Nephron (organoid): ENCODE measurements around the gene KIF5B.
"Not testable (repeated sequence)": the region's sequence is repeated elsewhere in the genome, so short reads cannot be mapped to it uniquely, and the experiment has no call there.

ENCODE experiments used
- H3K27ac Mint-ChIP-seq, 3 experiments: 2 replicates each; pipeline ENCODE4 v1.8.0; 2020; ENCODE audit warnings: mixed read lengths in 3 of 3, mild to moderate bottlenecking in 2 of 3, moderate library complexity in 1 of 3
- H3K27me3 Mint-ChIP-seq: 2 replicates; pipeline ENCODE4 v1.8.0; 2021; ENCODE audit warnings: low read depth, mild to moderate bottlenecking, moderate library complexity, mixed read lengths
- H3K36me3 Mint-ChIP-seq: 2 replicates; pipeline ENCODE4 v1.8.0; 2020; ENCODE audit warnings: low read depth, mixed read lengths
- H3K4me1 Mint-ChIP-seq: 2 replicates; pipeline ENCODE4 v1.8.0; 2020; ENCODE audit warnings: mixed read lengths
- H3K4me3 Mint-ChIP-seq, 3 experiments: 2 replicates each; pipeline ENCODE4 v1.8.0; 2020; ENCODE audit warnings: mild to moderate bottlenecking in 3 of 3, mixed read lengths in 3 of 3, moderate library complexity in 2 of 3
- H3K9me3 Mint-ChIP-seq: 2 replicates; pipeline ENCODE4 v1.8.0; 2020; ENCODE audit warnings: mixed read lengths
- CTCF ChIP-seq, 3 experiments: fragments of 200-600 bp; sonication (generic); IDR thresholded peaks; one replicate each; pipeline ENCODE4 v1.5.0; 2021; ENCODE audit warnings: antibody characterized with exemption in 3 of 3; ENCODE audit not compliant: unreplicated experiment in 3 of 3

Gene KIF5B

GRCh38 chr10:32054094-32054493 lies 2.1 kb downstream of the KIF5B start:
- H3K36me3 Mint-ChIP-seq, result peaks cover 11% of the 10 kb centered on the region
- no peaks in the 10 kb centered on the region for H3K9me3 Mint-ChIP-seq
- H3K27ac Mint-ChIP-seq, result peak overlapping the region; percentile 93 to 99 (median 95)
- H3K27me3 Mint-ChIP-seq, result no peaks in the 10 kb centered on the region
- peak overlapping the region; percentile 98 to 99 (median 99) for H3K4me3 Mint-ChIP-seq
- no peak for TF ChIP-seq CTCF (IDR thresholded peaks at IDR 0.05; ENCODE audit: unreplicated experiment in 3 of 3)
- peaks cover 58% of the 10 kb centered on the region for H3K4me1 Mint-ChIP-seq

- Mint-ChIP-seq H3K27ac (peak overlapping the region in 1 of 3 experiments; percentile 93), H3K36me3 (peaks cover 11% of the 10 kb centered on the region), H3K4me3 (peak overlapping the region; percentile 74 to 99 (median 79)), H3K4me1 (peaks cover 61% of the 10 kb centered on the region)
- not testable (repeated sequence) for H3K27me3 Mint-ChIP-seq, H3K9me3 Mint-ChIP-seq
Measured at GRCh38 chr10:32053392-32053791, 2.8 kb downstream of the KIF5B start.

GRCh38 chr10:32051926-32052325 lies 4.3 kb downstream of the KIF5B start:
- Mint-ChIP-seq H3K4me3 (peak overlapping the region in 2 of 3 experiments; percentile 13 to 74), H3K36me3 (peaks cover 23% of the 10 kb centered on the region), H3K9me3 (no peaks in the 10 kb centered on the region)

GRCh38 chr10:32050177-32050576 lies 6.0 kb downstream of the KIF5B start:
- Mint-ChIP-seq H3K36me3 (peaks cover 40% of the 10 kb centered on the region), H3K27ac (peak overlapping the region in 2 of 3 experiments; percentile 4 to 50), H3K4me3 (no peak overlapping the region), H3K27me3 (no peaks in the 10 kb centered on the region), H3K9me3 (no peaks in the 10 kb centered on the region), H3K4me1 (peaks cover 56% of the 10 kb centered on the region)
- TF ChIP-seq CTCF (IDR thresholded peaks at IDR 0.05; ENCODE audit: unreplicated experiment in 3 of 3), result no peak

More at GRCh38 chr10:32051926-32052325, 4.3 kb downstream of the KIF5B start:
- peaks cover 60% of the 10 kb centered on the region for H3K4me1 Mint-ChIP-seq
- H3K27me3 Mint-ChIP-seq, result no peaks in the 10 kb centered on the region
- TF ChIP-seq CTCF (IDR thresholded peaks at IDR 0.05; ENCODE audit: unreplicated experiment in 3 of 3), result no peak
- H3K27ac Mint-ChIP-seq, result peak overlapping the region; percentile 11 to 32 (median 30)

GRCh38 chr10:32049113-32049512 lies 7.1 kb downstream of the KIF5B start:
- no peak overlapping the region for H3K4me3 Mint-ChIP-seq
- H3K36me3 Mint-ChIP-seq, result peaks cover 51% of the 10 kb centered on the region
- peaks cover 50% of the 10 kb centered on the region for H3K4me1 Mint-ChIP-seq
- no peak for TF ChIP-seq CTCF (IDR thresholded peaks at IDR 0.05; ENCODE audit: unreplicated experiment in 3 of 3)
- no peaks in the 10 kb centered on the region for H3K9me3 Mint-ChIP-seq
- no peaks in the 10 kb centered on the region for H3K27me3 Mint-ChIP-seq
- no peak overlapping the region for H3K27ac Mint-ChIP-seq

GRCh38 chr10:32048282-32048681 lies 7.9 kb downstream of the KIF5B start:
- Mint-ChIP-seq H3K27me3 (no peaks in the 10 kb centered on the region), H3K9me3 (no peaks in the 10 kb centered on the region), H3K4me1 (peaks cover 44% of the 10 kb centered on the region), H3K27ac (no peak overlapping the region), H3K36me3 (peaks cover 55% of the 10 kb centered on the region), H3K4me3 (no peak overlapping the region)
- TF ChIP-seq CTCF (IDR thresholded peaks at IDR 0.05; ENCODE audit: unreplicated experiment in 3 of 3), result no peak
